Activated T-helper 9 cell treated with anti-CD3 and anti-CD28 coated beads, Interleukin-2, amount 50 U/mL, for 16 hours (primary cell): ENCODE results near the gene APBA2.
"Not testable (repeated sequence)": the region's sequence is repeated elsewhere in the genome, so short reads cannot be mapped to it uniquely, and the experiment has no call there.

Experiments used
- DNase-seq: peaks from one replicate; pipeline ENCODE4 v3.0.0-alpha.2; 2020; ENCODE audit warnings: low read depth

Gene APBA2

GRCh38 chr15:29035336-29036285 is 149.8 kb downstream of the APBA2 start:
- DNase-seq = no peak

- DNase-seq = no peak
Observed at GRCh38 chr15:29037997-29038705, 152.4 kb downstream of the APBA2 start.

- DNase-seq = no peak
Observed at GRCh38 chr15:29039466-29040369, 153.9 kb downstream of the APBA2 start.

GRCh38 chr15:29040370-29040751 is 154.6 kb downstream of the APBA2 start:
- DNase-seq = no peak

GRCh38 chr15:29043736-29044502 is 158.1 kb downstream of the APBA2 start:
- DNase-seq = no peak

GRCh38 chr15:29044503-29044901 is 158.7 kb downstream of the APBA2 start:
- DNase-seq = no peak

- DNase-seq = not testable (repeated sequence)
Observed at GRCh38 chr15:29045161-29045560, 159.4 kb downstream of the APBA2 start.

GRCh38 chr15:29045717-29046116 is 159.9 kb downstream of the APBA2 start:
- no peak for DNase-seq

GRCh38 chr15:29046281-29046810 is 160.6 kb downstream of the APBA2 start:
- DNase-seq = no peak

GRCh38 chr15:29046977-29047376 is 161.2 kb downstream of the APBA2 start:
- DNase-seq = no peak

- DNase-seq = no peak
Observed at GRCh38 chr15:29048011-29048410, 162.2 kb downstream of the APBA2 start.

- no peak for DNase-seq
Observed at GRCh38 chr15:29050870-29051269, 165.1 kb downstream of the APBA2 start.

GRCh38 chr15:29051422-29051821 is 165.6 kb downstream of the APBA2 start:
- DNase-seq = no peak

- DNase-seq = no peak
Observed at GRCh38 chr15:29053006-29053405, 167.2 kb downstream of the APBA2 start.

- DNase-seq = no peak
Observed at GRCh38 chr15:29053661-29054131, 167.9 kb downstream of the APBA2 start.

GRCh38 chr15:29054171-29055045 is 168.6 kb downstream of the APBA2 start:
- DNase-seq = no peak

- DNase-seq = no peak
Observed at GRCh38 chr15:29055876-29056275, 170.1 kb downstream of the APBA2 start.

- no peak for DNase-seq
Observed at GRCh38 chr15:29056839-29057450, 171.2 kb downstream of the APBA2 start.

- no peak for DNase-seq
Observed at GRCh38 chr15:29057856-29058255, 172.1 kb downstream of the APBA2 start.
